ENCODE measurements around the gene FANK1.
"Not testable (repeated sequence)": the region's sequence is repeated elsewhere in the genome, so short reads cannot be mapped to it uniquely, and the experiment has no call there.

Gene FANK1

GRCh38 chr10:125962200-125962599 lies 65.8 kb downstream of the FANK1 start:
- no peak overlapping the region for H2AFZ ChIP-seq (ENCODE audit: insufficient read depth, low read length, poor library complexity)
- no peak for DNase-seq
- H3K79me2 ChIP-seq (ENCODE audit: control insufficient read depth, insufficient read depth, low read length, poor library complexity): no peaks in the 10 kb centered on the region
- H3K9ac ChIP-seq (ENCODE audit: low read length): no peak overlapping the region
- H3K27me3 ChIP-seq (ENCODE audit: insufficient read depth, low read length): no peaks in the 10 kb centered on the region
- no peak overlapping the region for H3K23ac ChIP-seq (ENCODE audit: low read length)
- H4K91ac ChIP-seq (ENCODE audit: low read depth, low read length): no peak overlapping the region
- no peaks in the 10 kb centered on the region for H3K9me3 ChIP-seq (ENCODE audit: insufficient read depth, low read depth, low read length)
- no peak overlapping the region for H2BK5ac ChIP-seq (ENCODE audit: low read depth, low read length, poor library complexity)
- H3K79me1 ChIP-seq (ENCODE audit: low read length): no peaks in the 10 kb centered on the region
- no peak overlapping the region for H3K14ac ChIP-seq (ENCODE audit: low read length)
- H3K4me3 ChIP-seq (ENCODE audit: low read depth, low read length): no peak overlapping the region
- no peak overlapping the region for H3K4me2 ChIP-seq (ENCODE audit: low read length)
- no peak overlapping the region for H4K12ac ChIP-seq (ENCODE audit: low read depth, low read length)
- no peak overlapping the region for H2AK5ac ChIP-seq (ENCODE audit: low read length)
- no peak overlapping the region for H3K27ac ChIP-seq (ENCODE audit: low read depth, low read length)
- H2BK120ac ChIP-seq (ENCODE audit: insufficient read depth, low read length, poor library complexity): no peak overlapping the region
- no CpG with 5 or more reads among the region's 3 CpGs for WGBS (ENCODE audit: extremely low coverage, insufficient coverage, insufficient read length)
- no peak overlapping the region for H3K4ac ChIP-seq (ENCODE audit: low read depth, low read length)
- H3K36me3 ChIP-seq (ENCODE audit: control insufficient read depth in 1 of 2, insufficient read depth in 2 of 2, low read length in 2 of 2): no peaks in the 10 kb centered on the region
- no peak overlapping the region for H2BK12ac ChIP-seq (ENCODE audit: low read length)
- H3K4me1 ChIP-seq (ENCODE audit: control insufficient read depth in 1 of 2, insufficient read depth in 2 of 2, low read length in 2 of 2): no peaks in the 10 kb centered on the region
- H3K18ac ChIP-seq (ENCODE audit: low read length): no peak overlapping the region
- H4K8ac ChIP-seq (ENCODE audit: low read depth, low read length): no peak overlapping the region

GRCh38 chr10:125964558-125964957 lies 68.2 kb downstream of the FANK1 start:
- Histone ChIP-seq H2BK12ac (ENCODE audit: low read length) (no peak overlapping the region), H3K14ac (ENCODE audit: low read length) (no peak overlapping the region), H3K9ac (ENCODE audit: low read length) (no peak overlapping the region), H3K4me3 (ENCODE audit: low read depth, low read length) (no peak overlapping the region), H2BK120ac (ENCODE audit: insufficient read depth, low read length, poor library complexity) (no peak overlapping the region), H3K4me1 (ENCODE audit: control insufficient read depth in 1 of 2, insufficient read depth in 2 of 2, low read length in 2 of 2) (no peaks in the 10 kb centered on the region), H4K91ac (ENCODE audit: low read depth, low read length) (no peak overlapping the region), H4K8ac (ENCODE audit: low read depth, low read length) (no peak overlapping the region), H4K12ac (ENCODE audit: low read depth, low read length) (no peak overlapping the region), H2BK5ac (ENCODE audit: low read depth, low read length, poor library complexity) (no peak overlapping the region), H3K4ac (ENCODE audit: low read depth, low read length) (no peak overlapping the region), H2AFZ (ENCODE audit: insufficient read depth, low read length, poor library complexity) (no peak overlapping the region), H3K9me3 (ENCODE audit: insufficient read depth, low read depth, low read length) (no peaks in the 10 kb centered on the region), H2AK5ac (ENCODE audit: low read length) (no peak overlapping the region), H3K27me3 (ENCODE audit: insufficient read depth, low read length) (no peaks in the 10 kb centered on the region), H3K79me1 (ENCODE audit: low read length) (no peaks in the 10 kb centered on the region), H3K23ac (ENCODE audit: low read length) (no peak overlapping the region), H3K79me2 (ENCODE audit: control insufficient read depth, insufficient read depth, low read length, poor library complexity) (no peaks in the 10 kb centered on the region), H3K4me2 (ENCODE audit: low read length) (no peak overlapping the region), H3K36me3 (ENCODE audit: control insufficient read depth in 1 of 2, insufficient read depth in 2 of 2, low read length in 2 of 2) (no peaks in the 10 kb centered on the region), H3K27ac (ENCODE audit: low read depth, low read length) (no peak overlapping the region), H3K18ac (ENCODE audit: low read length) (no peak overlapping the region)
- WGBS (ENCODE audit: extremely low coverage, insufficient coverage, insufficient read length): no CpG with 5 or more reads among the region's 2 CpGs
- DNase-seq: no peak

GRCh38 chr10:125967533-125967932 lies 71.2 kb downstream of the FANK1 start:
- no peak overlapping the region for H4K12ac ChIP-seq (ENCODE audit: low read depth, low read length)
- H4K8ac ChIP-seq (ENCODE audit: low read depth, low read length): no peak overlapping the region
- no peak overlapping the region for H3K18ac ChIP-seq (ENCODE audit: low read length)
- no peak overlapping the region for H2BK12ac ChIP-seq (ENCODE audit: low read length)
- H3K23ac ChIP-seq (ENCODE audit: low read length): no peak overlapping the region
- H3K4me3 ChIP-seq (ENCODE audit: low read depth, low read length): no peak overlapping the region
- H3K36me3 ChIP-seq (ENCODE audit: control insufficient read depth in 1 of 2, insufficient read depth in 2 of 2, low read length in 2 of 2): peaks cover 0 to 2% of the 10 kb centered on the region in 2 experiments
- no peaks in the 10 kb centered on the region for H3K27me3 ChIP-seq (ENCODE audit: insufficient read depth, low read length)
- DNase-seq: no peak
- H3K79me2 ChIP-seq (ENCODE audit: control insufficient read depth, insufficient read depth, low read length, poor library complexity): no peaks in the 10 kb centered on the region
- no peak overlapping the region for H3K27ac ChIP-seq (ENCODE audit: low read depth, low read length)
- H2BK5ac ChIP-seq (ENCODE audit: low read depth, low read length, poor library complexity): no peak overlapping the region
- H2AFZ ChIP-seq (ENCODE audit: insufficient read depth, low read length, poor library complexity): no peak overlapping the region
- H2BK120ac ChIP-seq (ENCODE audit: insufficient read depth, low read length, poor library complexity): no peak overlapping the region
- no peak overlapping the region for H4K91ac ChIP-seq (ENCODE audit: low read depth, low read length)
- H2AK5ac ChIP-seq (ENCODE audit: low read length): no peak overlapping the region
- no peaks in the 10 kb centered on the region for H3K4me1 ChIP-seq (ENCODE audit: control insufficient read depth in 1 of 2, insufficient read depth in 2 of 2, low read length in 2 of 2)
- no peak overlapping the region for H3K9ac ChIP-seq (ENCODE audit: low read length)
- H3K9me3 ChIP-seq (ENCODE audit: insufficient read depth, low read depth, low read length): peaks cover 2% of the 10 kb centered on the region
- no CpG with 5 or more reads among the region's 1 CpG for WGBS (ENCODE audit: extremely low coverage, insufficient coverage, insufficient read length)
- H3K79me1 ChIP-seq (ENCODE audit: low read length): no peaks in the 10 kb centered on the region
- no peak overlapping the region for H3K14ac ChIP-seq (ENCODE audit: low read length)
- no peak overlapping the region for H3K4ac ChIP-seq (ENCODE audit: low read depth, low read length)
- H3K4me2 ChIP-seq (ENCODE audit: low read length): no peak overlapping the region

- WGBS (ENCODE audit: extremely low coverage, insufficient coverage, insufficient read length): no CpG with 5 or more reads among the region's 36 CpGs
- not testable (repeated sequence) for H3K4me2 ChIP-seq (ENCODE audit: low read length)
Measured at GRCh38 chr10:125970077-125970630, 73.8 kb downstream of the FANK1 start.

More at GRCh38 chr10:125970077-125970630, 73.8 kb downstream of the FANK1 start:
- not testable (repeated sequence) for H2BK12ac ChIP-seq (ENCODE audit: low read length); H2BK5ac ChIP-seq (ENCODE audit: low read depth, low read length, poor library complexity); H3K27ac ChIP-seq (ENCODE audit: low read depth, low read length); H3K14ac ChIP-seq (ENCODE audit: low read length); H2BK120ac ChIP-seq (ENCODE audit: insufficient read depth, low read length, poor library complexity); H3K9ac ChIP-seq (ENCODE audit: low read length); H2AK5ac ChIP-seq (ENCODE audit: low read length); H3K4ac ChIP-seq (ENCODE audit: low read depth, low read length); H4K12ac ChIP-seq (ENCODE audit: low read depth, low read length); H3K23ac ChIP-seq (ENCODE audit: low read length); H4K8ac ChIP-seq (ENCODE audit: low read depth, low read length); H3K27me3 ChIP-seq (ENCODE audit: insufficient read depth, low read length); H2AFZ ChIP-seq (ENCODE audit: insufficient read depth, low read length, poor library complexity); H3K18ac ChIP-seq (ENCODE audit: low read length); H3K4me3 ChIP-seq (ENCODE audit: low read depth, low read length); H4K91ac ChIP-seq (ENCODE audit: low read depth, low read length); H3K79me1 ChIP-seq (ENCODE audit: low read length); H3K9me3 ChIP-seq (ENCODE audit: insufficient read depth, low read depth, low read length); DNase-seq; H3K36me3 ChIP-seq (ENCODE audit: control insufficient read depth in 1 of 2, insufficient read depth in 2 of 2, low read length in 2 of 2); H3K4me1 ChIP-seq (ENCODE audit: control insufficient read depth in 1 of 2, insufficient read depth in 2 of 2, low read length in 2 of 2); H3K79me2 ChIP-seq (ENCODE audit: control insufficient read depth, insufficient read depth, low read length, poor library complexity)

Data from trophoblast cell (in vitro differentiated cells and primary cell).